Colonic mucosa (tissue), 4 donors: Measurements from ENCODE around the gene ECSCR. TPM values are rescaled to one million over a fixed set of nuclear protein-coding genes. Genes with fewer than 3 reads are reported as not detected.

Experiments
- DNase-seq: peaks from one replicate; pipeline ENCODE4 v3.0.0-alpha.2; 2020
- H3K27ac ChIP-seq: fragments of 200-600 bp; one replicate; pipeline ENCODE4 v1.8.0; 2021
- H3K27me3 ChIP-seq: fragments of 200-600 bp; one replicate; pipeline ENCODE4 v1.8.0; 2021
- H3K36me3 ChIP-seq: fragments of 200-600 bp; one replicate; pipeline ENCODE4 v1.8.0; 2021
- H3K4me1 ChIP-seq: fragments of 200-600 bp; one replicate; pipeline ENCODE4 v1.8.0; 2021; ENCODE audit warnings: mild to moderate bottlenecking
- H3K4me3 ChIP-seq: fragments of 200-600 bp; one replicate; pipeline ENCODE4 v1.8.0; 2021
- H3K9ac ChIP-seq, 2 donors: one replicate each; pipeline ENCODE4 v1.7.0; 2013; ENCODE audit warnings: control low read depth in 2 of 2, low read depth in 2 of 2, low read length in 2 of 2
- H3K9me3 ChIP-seq: fragments of 200-600 bp; one replicate; pipeline ENCODE4 v1.8.0; 2021
- CTCF ChIP-seq: fragments of 200-600 bp; IDR thresholded peaks from one replicate; pipeline ENCODE4 v1.8.0; 2022; ENCODE audit warnings: antibody characterized with exemption, mild to moderate bottlenecking
- intact Hi-C: fragments of 100-400 bp; cut with DNase I; formaldehyde crosslinking; loops from one replicate; pipeline ENCODE4 v1.14.1; 2022
- total RNA-seq, 2 donors: library from RNA; stranded (reverse); fragmentation: NEBNext Ultra II Directional in 1 of 2; extraction: Animal tissue kit (Norgen Biotek cat#: 25700) in 1 of 2; gene quantifications; one replicate each; pipeline ENCODE4 v1.2.1, GENCODE V29; 2021
- donor health status: healthy.
- donor health status: DM: no; HTN: no; CAD: no.
- donor health status: DM: no; HTN: no; CAD: no.

Gene ECSCR
- total RNA-seq, 2 donors from 2014 or later, result 2.2 to 7.4 TPM

DNA sequence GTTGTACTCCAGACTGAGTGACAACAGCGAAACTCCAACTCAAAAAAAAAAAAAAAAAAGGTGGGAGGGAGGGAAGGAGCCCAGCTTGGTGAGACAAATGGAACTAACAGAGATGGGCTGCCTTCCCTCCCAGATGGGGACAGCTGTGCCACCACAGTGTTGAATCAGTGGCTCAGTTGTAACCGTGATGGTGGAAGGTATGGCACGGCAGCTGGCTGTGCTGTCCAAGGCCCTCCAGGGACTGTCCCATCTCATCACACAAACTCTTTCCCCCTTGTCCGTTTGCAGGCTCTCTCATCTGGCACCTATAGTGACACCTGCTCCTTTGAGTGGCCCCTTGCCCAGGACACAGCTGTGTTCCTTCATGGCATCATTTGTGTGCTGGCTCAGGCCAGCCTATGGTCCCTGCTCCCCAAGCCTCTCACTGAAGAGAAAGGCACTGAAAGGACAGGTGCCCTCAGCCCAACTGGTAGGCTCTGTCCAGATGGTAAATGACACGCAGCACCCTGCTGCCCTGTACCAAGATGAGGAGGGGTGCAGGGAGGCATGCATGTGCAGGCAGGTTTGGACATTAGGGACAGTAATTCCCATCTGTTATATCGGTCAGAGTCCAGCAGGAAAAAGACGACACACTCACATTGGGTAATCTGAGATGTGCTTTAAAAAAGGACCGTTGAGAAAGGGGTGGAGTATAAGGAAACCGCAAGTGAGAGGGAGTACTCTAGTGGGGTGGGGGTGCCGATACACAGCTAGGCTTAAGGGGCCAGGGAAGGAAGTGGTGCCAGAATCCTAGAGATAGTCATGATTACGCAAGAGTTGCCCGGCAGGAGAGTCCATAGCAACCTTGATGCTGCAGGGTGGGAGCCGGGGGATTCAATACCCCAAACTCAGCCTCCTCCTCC lies 12.6 kb upstream of the ECSCR start:
- intact Hi-C loops, result no loop called here
- Histone ChIP-seq H3K27me3 (no peaks in the 10 kb centered on the region), H3K36me3 (no peaks in the 10 kb centered on the region), H3K9me3 (no peaks in the 10 kb centered on the region), H3K9ac (no peak overlapping the region), H3K4me3 (no peak overlapping the region), H3K27ac (no peak overlapping the region), H3K4me1 (peaks cover 12% of the 10 kb centered on the region)
- DNase-seq, result peak; percentile 61
- no peak for TF ChIP-seq CTCF

DNA sequence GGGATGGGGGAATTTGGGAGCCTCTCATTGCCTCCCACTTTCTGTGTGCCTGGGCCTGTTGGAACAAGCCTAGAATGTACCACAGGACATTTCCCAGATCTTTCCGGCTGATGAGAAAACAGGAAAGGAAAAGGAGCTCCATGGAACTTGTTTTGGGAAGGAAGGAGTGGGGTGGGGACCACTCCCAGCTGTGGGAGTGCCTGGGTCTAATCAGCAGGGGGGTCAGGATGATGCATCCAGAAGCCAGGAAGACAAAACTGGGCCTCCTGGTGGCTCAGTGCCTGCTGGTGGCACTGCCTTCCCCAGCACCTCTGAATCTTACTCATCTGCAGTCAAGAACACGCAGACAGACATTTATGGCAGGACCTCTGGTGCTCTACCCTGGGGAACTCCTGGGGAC lies 11.0 kb upstream of the ECSCR start:
- TF ChIP-seq CTCF, result no peak
- Histone ChIP-seq H3K9ac (no peak overlapping the region), H3K36me3 (no peaks in the 10 kb centered on the region), H3K4me1 (peaks cover 11% of the 10 kb centered on the region), H3K9me3 (no peaks in the 10 kb centered on the region), H3K27me3 (no peaks in the 10 kb centered on the region), H3K27ac (no peak overlapping the region), H3K4me3 (no peak overlapping the region)
- intact Hi-C loops, result no loop called here
- DNase-seq, result no peak

- intact Hi-C loops, result no loop called here
- no peak for TF ChIP-seq CTCF
- Histone ChIP-seq H3K36me3 (no peaks in the 10 kb centered on the region), H3K9ac (no peak overlapping the region), H3K27ac (no peak overlapping the region), H3K4me3 (no peak overlapping the region), H3K9me3 (no peaks in the 10 kb centered on the region), H3K27me3 (no peaks in the 10 kb centered on the region), H3K4me1 (peaks cover 11% of the 10 kb centered on the region)
- DNase-seq, result no peak
Observed at GRCh38 chr5:139473105-139473504, 10.6 kb upstream of the ECSCR start.

- Histone ChIP-seq H3K27me3 (no peaks in the 10 kb centered on the region), H3K27ac (no peak overlapping the region), H3K4me3 (no peak overlapping the region), H3K9ac (peak overlapping the region; percentile 35 to 89), H3K9me3 (no peaks in the 10 kb centered on the region), H3K36me3 (no peaks in the 10 kb centered on the region), H3K4me1 (peaks cover 11% of the 10 kb centered on the region)
- DNase-seq, result no peak
- intact Hi-C loops, result no loop called here
- no peak for TF ChIP-seq CTCF
Observed at GRCh38 chr5:139472386-139473030, 10.0 kb upstream of the ECSCR start.

DNA sequence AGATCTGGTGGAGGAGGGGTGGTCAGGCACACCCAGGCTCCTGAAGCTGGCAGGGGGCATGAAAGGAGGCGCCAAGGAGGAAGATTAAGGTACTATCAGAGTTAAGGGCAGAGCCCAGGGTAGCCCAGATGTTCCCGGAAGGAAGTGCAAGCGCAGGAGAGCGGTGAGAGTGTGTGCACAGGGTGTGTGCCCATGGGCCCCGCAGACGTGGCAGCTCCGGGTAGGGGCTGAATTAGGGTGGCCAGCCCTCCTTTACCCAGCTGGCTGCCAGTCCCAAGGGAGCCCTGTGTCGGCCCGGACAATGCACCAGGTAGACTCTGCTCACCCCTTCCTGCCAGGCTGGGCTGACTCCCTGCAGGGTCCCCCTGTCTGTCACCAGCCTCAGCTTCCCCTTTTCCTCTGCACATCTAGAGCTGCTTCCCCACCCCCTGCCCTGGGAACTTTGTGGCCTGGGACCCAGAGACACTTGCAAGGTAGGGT lies 8.3 kb upstream of the ECSCR start, which contains the start of gene SMIM33:
TSS of gene SMIM33 (plus strand) at position 184 of the 480 bp plus-strand sequence. CDS start at position 302, 118 bp downstream.
- TF ChIP-seq CTCF, result no peak
- peaks cover 9% of the 10 kb centered on the region for H3K4me1 ChIP-seq
- no peaks in the 10 kb centered on the region for H3K36me3 ChIP-seq
- H3K9ac ChIP-seq, result peak within 1 kb of the TSS; percentile 69 to 89
- peak; percentile 80 for DNase-seq
- H3K27ac ChIP-seq, result peak within 1 kb of the TSS; percentile 77
- no peaks in the 10 kb centered on the region for H3K9me3 ChIP-seq
- no peaks in the 10 kb centered on the region for H3K27me3 ChIP-seq
- peak within 1 kb of the TSS; percentile 31 for H3K4me3 ChIP-seq
- intact Hi-C loops, result no loop called here
